Stomach (tissue), 4 donors: ENCODE data around the gene MDH1.

Source experiments
- EP300 ChIP-seq: sonication (generic); formaldehyde crosslinking; IDR thresholded peaks from one replicate; pipeline ENCODE4 v1.6.1; 2017; ENCODE audit warnings: antibody characterized with exemption
- POLR2AphosphoS5 ChIP-seq, 3 donors: sonication (generic); formaldehyde crosslinking; IDR thresholded peaks; one replicate each; pipeline ENCODE4 v1.6.1; 2016; ENCODE audit warnings: antibody characterized with exemption in 3 of 3
- TF ChIP-seq, protein P1 (sequence below), 7 experiments: fragments of 450-650 bp in 4 of 7; fragments of 200-600 bp in 3 of 7; sonication (generic) in 3 of 7; IDR thresholded peaks; one replicate each; pipeline ENCODE4 v1.5.1; 2016 to 2019; ENCODE audit warnings: antibody characterized with exemption in 7 of 7, control low read depth in 2 of 7, mild to moderate bottlenecking in 1 of 7

DNA sequence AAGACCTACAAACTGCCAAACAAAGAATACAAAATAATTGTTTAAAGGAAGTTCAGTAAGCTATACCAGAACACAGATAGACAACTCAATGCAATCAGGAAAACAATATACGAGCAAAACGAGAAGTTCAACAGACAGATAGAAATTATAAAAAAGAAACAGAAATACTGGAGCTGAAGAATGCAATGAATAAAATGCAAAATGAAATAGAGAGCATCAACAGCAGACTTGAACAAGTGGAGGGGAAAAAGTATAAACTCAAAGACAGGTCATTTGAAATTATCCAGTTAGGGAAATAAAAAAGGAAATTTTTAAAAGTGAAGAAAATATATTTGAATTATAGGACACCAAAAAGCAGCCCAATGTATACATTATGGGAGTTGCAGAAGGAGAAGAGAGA is 43.6 kb downstream of the MDH1 start:
- TF ChIP-seq, protein P1, sequence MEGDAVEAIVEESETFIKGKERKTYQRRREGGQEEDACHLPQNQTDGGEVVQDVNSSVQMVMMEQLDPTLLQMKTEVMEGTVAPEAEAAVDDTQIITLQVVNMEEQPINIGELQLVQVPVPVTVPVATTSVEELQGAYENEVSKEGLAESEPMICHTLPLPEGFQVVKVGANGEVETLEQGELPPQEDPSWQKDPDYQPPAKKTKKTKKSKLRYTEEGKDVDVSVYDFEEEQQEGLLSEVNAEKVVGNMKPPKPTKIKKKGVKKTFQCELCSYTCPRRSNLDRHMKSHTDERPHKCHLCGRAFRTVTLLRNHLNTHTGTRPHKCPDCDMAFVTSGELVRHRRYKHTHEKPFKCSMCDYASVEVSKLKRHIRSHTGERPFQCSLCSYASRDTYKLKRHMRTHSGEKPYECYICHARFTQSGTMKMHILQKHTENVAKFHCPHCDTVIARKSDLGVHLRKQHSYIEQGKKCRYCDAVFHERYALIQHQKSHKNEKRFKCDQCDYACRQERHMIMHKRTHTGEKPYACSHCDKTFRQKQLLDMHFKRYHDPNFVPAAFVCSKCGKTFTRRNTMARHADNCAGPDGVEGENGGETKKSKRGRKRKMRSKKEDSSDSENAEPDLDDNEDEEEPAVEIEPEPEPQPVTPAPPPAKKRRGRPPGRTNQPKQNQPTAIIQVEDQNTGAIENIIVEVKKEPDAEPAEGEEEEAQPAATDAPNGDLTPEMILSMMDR (IDR thresholded peaks at IDR 0.05), result no peak
- TF ChIP-seq EP300, result no peak
- TF ChIP-seq POLR2AphosphoS5 (IDR thresholded peaks at IDR 0.05), result no peak
